Mammary epithelial cell (primary cell): ENCODE measurements around the gene HSPA2.

ENCODE experiments used
- EZH2 ChIP-seq: IDR thresholded peaks from 2 replicates; pipeline ENCODE4 v1.6.1; 2012; ENCODE audit warnings: low read length, inconsistent platforms, borderline replicate concordance
- TF ChIP-seq, protein P1 (sequence below), 2 donors: IDR thresholded peaks in 1 of 2; conservative IDR thresholded peaks in 1 of 2; 2 replicates each; pipeline ENCODE4 v1.5.1; 2011 to 2012; ENCODE audit warnings: inconsistent platforms in 2 of 2, low read length in 2 of 2, mild to moderate bottlenecking in 2 of 2, control low read depth in 1 of 2, low read depth in 1 of 2; ENCODE audit not compliant: insufficient read depth in 1 of 2; ENCODE audit errors: extremely low read depth in 1 of 2

DNA sequence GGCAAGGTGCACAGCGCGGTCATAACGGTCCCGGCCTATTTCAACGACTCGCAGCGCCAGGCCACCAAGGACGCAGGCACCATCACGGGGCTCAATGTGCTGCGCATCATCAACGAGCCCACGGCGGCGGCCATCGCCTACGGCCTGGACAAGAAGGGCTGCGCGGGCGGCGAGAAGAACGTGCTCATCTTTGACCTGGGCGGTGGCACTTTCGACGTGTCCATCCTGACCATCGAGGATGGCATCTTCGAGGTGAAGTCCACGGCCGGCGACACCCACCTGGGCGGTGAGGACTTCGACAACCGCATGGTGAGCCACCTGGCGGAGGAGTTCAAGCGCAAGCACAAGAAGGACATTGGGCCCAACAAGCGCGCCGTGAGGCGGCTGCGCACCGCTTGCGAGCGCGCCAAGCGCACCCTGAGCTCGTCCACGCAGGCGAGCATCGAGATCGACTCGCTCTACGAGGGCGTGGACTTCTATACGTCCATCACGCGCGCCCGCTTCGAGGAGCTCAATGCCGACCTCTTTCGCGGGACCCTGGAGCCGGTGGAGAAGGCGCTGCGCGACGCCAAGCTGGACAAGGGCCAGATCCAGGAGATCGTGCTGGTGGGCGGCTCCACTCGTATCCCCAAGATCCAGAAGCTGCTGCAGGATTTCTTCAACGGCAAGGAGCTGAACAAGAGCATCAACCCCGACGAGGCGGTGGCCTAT lies 875 bp downstream of the HSPA2 start:
- TF ChIP-seq, protein P1, sequence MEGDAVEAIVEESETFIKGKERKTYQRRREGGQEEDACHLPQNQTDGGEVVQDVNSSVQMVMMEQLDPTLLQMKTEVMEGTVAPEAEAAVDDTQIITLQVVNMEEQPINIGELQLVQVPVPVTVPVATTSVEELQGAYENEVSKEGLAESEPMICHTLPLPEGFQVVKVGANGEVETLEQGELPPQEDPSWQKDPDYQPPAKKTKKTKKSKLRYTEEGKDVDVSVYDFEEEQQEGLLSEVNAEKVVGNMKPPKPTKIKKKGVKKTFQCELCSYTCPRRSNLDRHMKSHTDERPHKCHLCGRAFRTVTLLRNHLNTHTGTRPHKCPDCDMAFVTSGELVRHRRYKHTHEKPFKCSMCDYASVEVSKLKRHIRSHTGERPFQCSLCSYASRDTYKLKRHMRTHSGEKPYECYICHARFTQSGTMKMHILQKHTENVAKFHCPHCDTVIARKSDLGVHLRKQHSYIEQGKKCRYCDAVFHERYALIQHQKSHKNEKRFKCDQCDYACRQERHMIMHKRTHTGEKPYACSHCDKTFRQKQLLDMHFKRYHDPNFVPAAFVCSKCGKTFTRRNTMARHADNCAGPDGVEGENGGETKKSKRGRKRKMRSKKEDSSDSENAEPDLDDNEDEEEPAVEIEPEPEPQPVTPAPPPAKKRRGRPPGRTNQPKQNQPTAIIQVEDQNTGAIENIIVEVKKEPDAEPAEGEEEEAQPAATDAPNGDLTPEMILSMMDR (conservative IDR thresholded peaks at IDR 0.05 in 1 of 2, IDR thresholded peaks at IDR 0.05 in 1 of 2; ENCODE audit: extremely low read depth in 1 of 2, insufficient read depth in 1 of 2, low read depth in 1 of 2, low read length in 2 of 2): no peak
- no peak for TF ChIP-seq EZH2
